ENCODE measurements around the gene ADCY10.

- TF ChIP-seq POLR2A (IDR thresholded peaks at IDR 0.05; ENCODE audit: low read length) (no peak), GATA1 (IDR thresholded peaks at IDR 0.05; ENCODE audit: low read depth, low read length) (no peak)
Observed at GRCh38 chr1:167876597-167877175, 37.2 kb downstream of the ADCY10 start.
